MM.1S (cell line): ENCODE data around the gene TBL1X.

Source experiments
- DNase-seq: peaks from one replicate; pipeline ENCODE4 v3.0.0-alpha.2; 2015
- H2AFZ ChIP-seq: fragments of 300-600 bp; sonication (generic); 2 replicates; pipeline ENCODE4 v1.6.0; 2016; ENCODE audit warnings: antibody characterized with exemption, low read length
- H3F3A ChIP-seq: fragments of 300-600 bp; sonication (generic); 2 replicates; pipeline ENCODE4 v1.6.1; 2016; ENCODE audit warnings: mild to moderate bottlenecking, antibody characterized with exemption, low read length, moderate library complexity, mixed read lengths; ENCODE audit not compliant: insufficient read depth
- H3K27ac ChIP-seq: fragments of 300-600 bp; sonication (generic); 2 replicates; pipeline ENCODE4 v1.5.1; 2016; ENCODE audit warnings: mild to moderate bottlenecking, low read length
- H3K27me3 ChIP-seq: fragments of 300-600 bp; sonication (generic); replicated peaks from 2 replicates; pipeline ENCODE4 v1.6.0; 2016; ENCODE audit warnings: low read length; ENCODE audit not compliant: insufficient read depth
- H3K36me3 ChIP-seq: fragments of 300-600 bp; sonication (generic); replicated peaks from 2 replicates; pipeline ENCODE4 v1.6.1; 2016; ENCODE audit warnings: mild to moderate bottlenecking, low read length, mixed read lengths; ENCODE audit not compliant: insufficient read depth
- H3K4me1 ChIP-seq: fragments of 300-600 bp; sonication (generic); 2 replicates; pipeline ENCODE4 v1.6.1; 2016; ENCODE audit warnings: low read length, mixed read lengths
- H3K4me2 ChIP-seq: fragments of 300-600 bp; sonication (generic); 2 replicates; pipeline ENCODE4 v1.6.0; 2016; ENCODE audit warnings: low read depth, low read length
- H3K4me3 ChIP-seq: fragments of 300-600 bp; sonication (generic); 2 replicates; pipeline ENCODE4 v1.5.1; 2016; ENCODE audit warnings: low read length, mixed read lengths
- H3K79me2 ChIP-seq: fragments of 300-600 bp; sonication (generic); 2 replicates; pipeline ENCODE4 v1.6.1; 2016; ENCODE audit warnings: mixed run types, low read length, mixed read lengths
- H3K9ac ChIP-seq: fragments of 300-600 bp; sonication (generic); 2 replicates; pipeline ENCODE4 v1.6.1; 2016; ENCODE audit warnings: low read length, mixed read lengths
- H3K9me2 ChIP-seq: fragments of 300-600 bp; sonication (generic); replicated peaks from 2 replicates; pipeline ENCODE4 v1.6.1; 2016; ENCODE audit warnings: mild to moderate bottlenecking, low read length, mixed read lengths; ENCODE audit not compliant: insufficient read depth
- H3K9me3 ChIP-seq: fragments of 300-600 bp; sonication (generic); replicated peaks from 2 replicates; pipeline ENCODE4 v1.6.1; 2016; ENCODE audit warnings: mild to moderate bottlenecking, low read length, mixed read lengths; ENCODE audit not compliant: insufficient read depth
- H4K20me1 ChIP-seq: fragments of 300-600 bp; sonication (generic); 2 replicates; pipeline ENCODE4 v1.6.1; 2016; ENCODE audit warnings: mild to moderate bottlenecking, low read length, moderate library complexity, mixed read lengths; ENCODE audit not compliant: insufficient read depth
- EZH2 ChIP-seq: fragments of 300-600 bp; sonication (generic); optimal IDR thresholded peaks from 2 replicates; pipeline ENCODE3; 2017; ENCODE audit warnings: low read depth, mild to moderate bottlenecking, antibody characterized with exemption, low read length, mixed read lengths
- EZH2phosphoT487 ChIP-seq: fragments of 300-600 bp; sonication (generic); IDR thresholded peaks from 2 replicates; pipeline ENCODE4 v1.6.1; 2018; ENCODE audit warnings: antibody characterized with exemption, low read length
- TF ChIP-seq, protein P1 (sequence below): fragments of 300-600 bp; sonication (generic); IDR thresholded peaks from 2 replicates; pipeline ENCODE4 v1.5.1; 2016; ENCODE audit warnings: antibody characterized with exemption, low read length, mixed read lengths

Gene TBL1X

DNA sequence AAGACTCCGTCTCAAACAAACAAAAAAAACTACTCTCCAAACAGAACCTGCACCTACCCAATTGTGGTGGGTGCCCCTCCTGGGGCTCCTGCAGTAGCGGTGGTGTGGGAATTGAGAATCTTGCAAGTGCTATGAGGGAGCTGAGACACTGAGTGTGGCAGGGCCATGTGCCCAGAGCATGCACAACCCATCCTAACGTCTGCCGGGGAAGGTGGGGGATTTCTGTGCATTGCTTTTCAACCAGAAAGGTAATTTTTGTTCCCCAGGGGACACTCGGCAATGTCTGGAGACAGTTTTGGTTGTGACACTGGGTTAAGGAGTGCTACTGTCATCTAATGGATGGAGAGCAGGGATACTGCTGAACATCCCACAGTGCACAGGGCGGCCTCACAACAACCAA, 35.7 kb downstream of the TBL1X start:
- Histone ChIP-seq H3K9me3 (no peaks in the 10 kb centered on the region), H3K9me2 (no peaks in the 10 kb centered on the region), H3K4me3 (no peak overlapping the region), H3K27me3 (no peaks in the 10 kb centered on the region), H4K20me1 (no peaks in the 10 kb centered on the region), H3K27ac (no peak overlapping the region), H3K36me3 (no peaks in the 10 kb centered on the region), H3K79me2 (peaks cover 46% of the 10 kb centered on the region), H3F3A (no peaks in the 10 kb centered on the region), H3K4me2 (no peak overlapping the region), H3K4me1 (no peaks in the 10 kb centered on the region), H3K9ac (no peak overlapping the region), H2AFZ (no peak overlapping the region)
- TF ChIP-seq EZH2 (no peak), EZH2phosphoT487 (no peak)
- TF ChIP-seq, protein P1, sequence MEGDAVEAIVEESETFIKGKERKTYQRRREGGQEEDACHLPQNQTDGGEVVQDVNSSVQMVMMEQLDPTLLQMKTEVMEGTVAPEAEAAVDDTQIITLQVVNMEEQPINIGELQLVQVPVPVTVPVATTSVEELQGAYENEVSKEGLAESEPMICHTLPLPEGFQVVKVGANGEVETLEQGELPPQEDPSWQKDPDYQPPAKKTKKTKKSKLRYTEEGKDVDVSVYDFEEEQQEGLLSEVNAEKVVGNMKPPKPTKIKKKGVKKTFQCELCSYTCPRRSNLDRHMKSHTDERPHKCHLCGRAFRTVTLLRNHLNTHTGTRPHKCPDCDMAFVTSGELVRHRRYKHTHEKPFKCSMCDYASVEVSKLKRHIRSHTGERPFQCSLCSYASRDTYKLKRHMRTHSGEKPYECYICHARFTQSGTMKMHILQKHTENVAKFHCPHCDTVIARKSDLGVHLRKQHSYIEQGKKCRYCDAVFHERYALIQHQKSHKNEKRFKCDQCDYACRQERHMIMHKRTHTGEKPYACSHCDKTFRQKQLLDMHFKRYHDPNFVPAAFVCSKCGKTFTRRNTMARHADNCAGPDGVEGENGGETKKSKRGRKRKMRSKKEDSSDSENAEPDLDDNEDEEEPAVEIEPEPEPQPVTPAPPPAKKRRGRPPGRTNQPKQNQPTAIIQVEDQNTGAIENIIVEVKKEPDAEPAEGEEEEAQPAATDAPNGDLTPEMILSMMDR: no peak
- DNase-seq: no peak

DNA sequence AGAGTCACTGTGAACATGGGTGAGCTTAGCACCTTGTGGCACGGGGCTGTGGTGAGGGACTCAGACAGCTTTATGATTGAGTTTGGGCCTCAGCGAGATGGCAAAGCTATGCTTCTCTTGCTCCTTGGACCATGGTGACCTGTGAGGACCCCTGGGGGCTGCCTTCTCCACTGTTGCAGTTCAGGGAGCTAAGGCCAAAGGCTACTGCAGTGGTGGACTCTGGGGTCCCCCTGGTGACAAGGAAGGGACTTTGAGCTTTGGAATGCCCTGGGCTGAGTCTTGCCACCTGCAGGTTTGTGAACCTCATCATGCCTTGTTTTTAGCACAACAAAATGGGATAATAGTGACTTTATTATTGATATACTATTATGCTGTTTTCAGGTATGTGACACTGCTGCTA, 36.5 kb downstream of the TBL1X start:
- Histone ChIP-seq H3K9ac (no peak overlapping the region), H2AFZ (no peak overlapping the region), H3K27me3 (no peaks in the 10 kb centered on the region), H3K4me2 (no peak overlapping the region), H3K79me2 (peaks cover 38% of the 10 kb centered on the region), H3K27ac (no peak overlapping the region), H3K9me2 (no peaks in the 10 kb centered on the region), H3K4me1 (no peaks in the 10 kb centered on the region), H3K4me3 (no peak overlapping the region), H3K9me3 (no peaks in the 10 kb centered on the region), H3K36me3 (no peaks in the 10 kb centered on the region), H4K20me1 (no peaks in the 10 kb centered on the region), H3F3A (no peaks in the 10 kb centered on the region)
- TF ChIP-seq, protein P1: no peak
- TF ChIP-seq EZH2 (no peak), EZH2phosphoT487 (no peak)
- no peak for DNase-seq

DNA sequence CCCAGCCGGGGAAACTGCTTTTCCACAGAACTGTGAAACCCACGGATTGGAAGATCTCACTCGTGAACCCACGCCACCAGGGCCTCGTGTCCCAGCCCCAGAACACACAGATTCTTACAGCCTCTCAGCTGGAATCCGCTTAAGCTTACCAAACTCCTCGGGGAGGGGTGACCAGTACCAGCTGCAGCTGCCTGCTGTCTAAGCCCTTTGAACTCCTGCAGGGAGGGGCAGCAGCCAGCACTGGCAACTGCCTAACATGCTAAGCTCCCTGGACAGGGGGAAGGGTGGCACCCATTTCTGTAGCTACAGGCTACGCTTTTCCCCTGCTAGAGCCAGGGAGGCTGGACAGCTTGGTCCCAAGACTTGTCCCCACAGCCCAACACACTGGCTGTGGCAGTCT, 38.4 kb downstream of the TBL1X start:
- Histone ChIP-seq H3K36me3 (no peaks in the 10 kb centered on the region), H3K9me3 (no peaks in the 10 kb centered on the region), H3K27me3 (no peaks in the 10 kb centered on the region), H3F3A (no peaks in the 10 kb centered on the region), H4K20me1 (no peaks in the 10 kb centered on the region), H2AFZ (no peak overlapping the region), H3K4me1 (no peaks in the 10 kb centered on the region), H3K9ac (no peak overlapping the region), H3K27ac (no peak overlapping the region), H3K79me2 (peaks cover 25% of the 10 kb centered on the region), H3K4me2 (no peak overlapping the region), H3K9me2 (no peaks in the 10 kb centered on the region), H3K4me3 (no peak overlapping the region)
- no peak for DNase-seq
- TF ChIP-seq, protein P1: no peak
- TF ChIP-seq EZH2phosphoT487 (no peak), EZH2 (no peak)

DNA sequence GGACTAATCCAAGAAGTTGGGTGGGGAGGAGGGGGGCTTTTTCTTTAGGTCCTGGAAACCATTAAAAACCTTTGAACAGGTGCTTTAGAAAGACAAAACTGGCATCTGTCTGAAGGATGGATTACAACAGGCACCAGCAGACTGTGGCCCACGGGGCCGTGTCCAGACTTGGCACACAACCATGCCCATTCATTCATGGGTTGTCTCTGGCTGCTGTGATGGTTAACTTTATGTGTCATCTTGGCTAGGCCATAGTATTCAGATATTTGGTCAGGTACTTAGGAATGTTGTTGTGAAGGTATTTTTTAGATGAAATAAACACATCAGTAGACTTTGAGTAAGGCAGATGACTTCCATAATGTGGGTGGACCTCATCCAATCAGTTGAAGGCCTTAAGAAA, 45.5 kb downstream of the TBL1X start:
- H2AFZ ChIP-seq: no peak overlapping the region
- no peaks in the 10 kb centered on the region for H3K9me2 ChIP-seq
- H3F3A ChIP-seq: no peaks in the 10 kb centered on the region
- H3K27ac ChIP-seq: no peak overlapping the region
- TF ChIP-seq EZH2phosphoT487 (no peak), EZH2 (no peak)
- TF ChIP-seq, protein P1: no peak
- no peaks in the 10 kb centered on the region for H3K9me3 ChIP-seq
- no peak overlapping the region for H3K9ac ChIP-seq
- peaks cover 39% of the 10 kb centered on the region for H3K79me2 ChIP-seq
- no peaks in the 10 kb centered on the region for H3K36me3 ChIP-seq
- H3K27me3 ChIP-seq: no peaks in the 10 kb centered on the region
- no peak overlapping the region for H3K4me3 ChIP-seq
- H4K20me1 ChIP-seq: no peaks in the 10 kb centered on the region
- DNase-seq: no peak
- no peak overlapping the region for H3K4me2 ChIP-seq
- H3K4me1 ChIP-seq: no peaks in the 10 kb centered on the region
